Panc1 (cell line): ENCODE results near the gene ROBO3. TPM values are rescaled to one million over a fixed set of nuclear protein-coding genes. Genes with fewer than 3 reads are reported as not detected.

Source experiments
- ATAC-seq: fragments of 200-7000 bp; cut with Tn5 transposase; 2 replicates; pipeline ENCODE4 v1.9.1; 2020; ENCODE audit warnings: mild to moderate bottlenecking, moderate library complexity
- BruUV-seq: library from RNA; stranded (reverse); fragments of 400-500 nt; replicated peaks from 2 replicates; lab custom pipeline; 2021; lab: Mats Ljungman, UMichigan
- CTCF ChIA-PET: fragments of 300-600 bp; sonication (Branson Sonifier 250); formaldehyde crosslinking; loops from one replicate; lab custom pipeline; 2022; ENCODE audit warnings: antibody characterized with exemption; lab: Charles Lee
- POLR2A ChIA-PET: fragments of 300-600 bp; sonication (Branson Sonifier 250); formaldehyde crosslinking; loops from one replicate; lab custom pipeline; 2022; ENCODE audit warnings: antibody characterized with exemption; lab: Charles Lee
- DNase-seq: peaks from one replicate; pipeline ENCODE4 v3.0.0-alpha.2; 2010; ENCODE audit warnings: low read depth, low spot score
- H3K27ac ChIP-seq: 2 replicates; pipeline ENCODE4 v1.5.1; 2011; ENCODE audit warnings: mild to moderate bottlenecking, low read length, inconsistent platforms
- H3K27me3 ChIP-seq: fragments of 200-500 bp; sonication (Bioruptor generic); 2 replicates; pipeline ENCODE4 v1.6.0; 2014; ENCODE audit warnings: low read length, inconsistent platforms; ENCODE audit not compliant: control insufficient read depth, insufficient read depth
- H3K36me3 ChIP-seq: fragments of 200-500 bp; sonication (Bioruptor generic); 2 replicates; pipeline ENCODE4 v1.5.1; 2014; ENCODE audit warnings: inconsistent platforms, mild to moderate bottlenecking, low read length, moderate library complexity; ENCODE audit not compliant: control insufficient read depth, insufficient read depth
- H3K4me1 ChIP-seq: 2 replicates; pipeline ENCODE4 v1.5.1; 2011; ENCODE audit warnings: inconsistent platforms, mild to moderate bottlenecking, low read length, moderate library complexity; ENCODE audit not compliant: control insufficient read depth, insufficient read depth
- H3K4me3 ChIP-seq, 2 experiments: 2 replicates each; pipeline ENCODE4 v1.5.1; 2011 to 2012; ENCODE audit warnings: low read depth in 2 of 2, low read length in 2 of 2, mild to moderate bottlenecking in 2 of 2, inconsistent platforms in 1 of 2, moderate library complexity in 1 of 2
- H3K9me3 ChIP-seq: fragments of 200-500 bp; sonication (Bioruptor generic); 2 replicates; pipeline ENCODE4 v1.5.1; 2014; ENCODE audit warnings: low read depth, mild to moderate bottlenecking, inconsistent platforms, low read length, moderate library complexity; ENCODE audit not compliant: control insufficient read depth, insufficient read depth
- CTCF ChIP-seq: fragments of 450-650 bp; IDR thresholded peaks from 2 replicates; pipeline ENCODE4 v1.5.1; 2017; ENCODE audit warnings: mild to moderate bottlenecking
- POLR2AphosphoS5 ChIP-seq: IDR thresholded peaks from 2 replicates; pipeline ENCODE4 v1.6.1; 2012; ENCODE audit warnings: mild to moderate bottlenecking, low read depth, low read length, moderate library complexity
- REST ChIP-seq, 2 experiments: IDR thresholded peaks; 2 replicates each; pipeline ENCODE4 v1.6.1; 2011 to 2012; ENCODE audit warnings: low read depth in 2 of 2, control low read depth in 1 of 2, low read length in 1 of 2, mild to moderate bottlenecking in 1 of 2, moderate library complexity in 1 of 2; ENCODE audit not compliant: insufficient read depth in 1 of 2
- SIN3A ChIP-seq: IDR thresholded peaks from 2 replicates; pipeline ENCODE4 v1.6.1; 2012; ENCODE audit warnings: low read depth, mild to moderate bottlenecking, low read length, moderate library complexity, borderline replicate concordance; ENCODE audit not compliant: insufficient read depth
- TCF7L2 ChIP-seq: IDR thresholded peaks from 2 replicates; pipeline ENCODE4 v1.6.1; 2011; ENCODE audit warnings: mild to moderate bottlenecking, low read depth, low read length, inconsistent platforms
- in situ Hi-C: cut with HindIII; loops from 2 replicates; pipeline ENCODE4 v1.10.0; 2016; ENCODE audit warnings: low sequenced_read_pairs, low pct_unique_long_range_greater_than_20kb
- intact Hi-C: fragments of 100-400 bp; cut with micrococcal nuclease; formaldehyde crosslinking; loops from one replicate; pipeline ENCODE4 v1.10.0; 2022; ENCODE audit not compliant: unreplicated experiment
- total RNA-seq: library from RNA; stranded (reverse); gene quantifications from one replicate; pipeline ENCODE4 v1.2.1, GENCODE V29; 2021; ENCODE audit not compliant: unreplicated experiment

Gene ROBO3
- total RNA-seq, 1 experiment from 2014 or later = 12.0 TPM

GRCh38 chr11:124896821-124897391, 31.7 kb downstream of the ROBO3 start:
- ATAC-seq = no peak
- Histone ChIP-seq H3K27ac (no peak overlapping the region), H3K36me3 (no peaks in the 10 kb centered on the region), H3K4me3 (no peak overlapping the region), H3K9me3 (no peaks in the 10 kb centered on the region), H3K4me1 (0 out of 2 replicates have a peak, but pooled peaks cover 3% of the 10 kb centered on the region), H3K27me3 (peaks cover 11% of the 10 kb centered on the region)
- ChIA-PET POLR2A (no interaction called here), CTCF (no interaction called here)
- intact Hi-C loops (no loop called here), in situ Hi-C loops (no loop called here)
- no TSS peak for BruUV-seq
- DNase-seq = no peak
- no peak for TF ChIP-seq CTCF
- TF ChIP-seq TCF7L2 = no peak
- TF ChIP-seq REST (IDR thresholded peaks at IDR 0.05; ENCODE audit: insufficient read depth in 1 of 2, low read depth in 2 of 2, low read length in 1 of 2) = no peak
- TF ChIP-seq SIN3A = no peak
- TF ChIP-seq POLR2AphosphoS5 = no peak

GRCh38 chr11:124897674-124898262, 32.5 kb downstream of the ROBO3 start, which contains the start of gene ROBO4:
ROBO4 (minus strand) TSS chr11:124897865; CDS start chr11:124897795, 70 bp downstream.
- H3K9me3 ChIP-seq = no peaks in the 10 kb centered on the region
- no peak within 1 kb of the TSS for H3K27ac ChIP-seq
- ChIA-PET CTCF (no interaction called here), POLR2A (no interaction called here)
- ATAC-seq = no peak
- no peaks in the 10 kb centered on the region for H3K36me3 ChIP-seq
- in situ Hi-C loops = no loop called here
- intact Hi-C loops = no loop called here
- DNase-seq = no peak
- 0 out of 2 replicates have a peak, but pooled peaks cover 3% of the 10 kb centered on the region for H3K4me1 ChIP-seq
- no TSS peak for BruUV-seq
- H3K27me3 ChIP-seq = peaks cover 19% of the 10 kb centered on the region
- no peak within 1 kb of the TSS for H3K4me3 ChIP-seq
- no peak for TF ChIP-seq POLR2AphosphoS5
- no peak for TF ChIP-seq REST (IDR thresholded peaks at IDR 0.05; ENCODE audit: insufficient read depth in 1 of 2, low read depth in 2 of 2, low read length in 1 of 2)
